ENCODE measurements around the gene TAS2R43. TPM values are rescaled to one million over a fixed set of nuclear protein-coding genes. Genes with fewer than 3 reads are reported as not detected.

Gene TAS2R43, protein sequence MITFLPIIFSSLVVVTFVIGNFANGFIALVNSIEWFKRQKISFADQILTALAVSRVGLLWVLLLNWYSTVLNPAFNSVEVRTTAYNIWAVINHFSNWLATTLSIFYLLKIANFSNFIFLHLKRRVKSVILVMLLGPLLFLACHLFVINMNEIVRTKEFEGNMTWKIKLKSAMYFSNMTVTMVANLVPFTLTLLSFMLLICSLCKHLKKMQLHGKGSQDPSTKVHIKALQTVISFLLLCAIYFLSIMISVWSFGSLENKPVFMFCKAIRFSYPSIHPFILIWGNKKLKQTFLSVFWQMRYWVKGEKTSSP
- total RNA-seq (2022; extraction: Qiagen RNA extraction; ENCODE audit: low read depth): not detected in 5 replicates

DNA sequence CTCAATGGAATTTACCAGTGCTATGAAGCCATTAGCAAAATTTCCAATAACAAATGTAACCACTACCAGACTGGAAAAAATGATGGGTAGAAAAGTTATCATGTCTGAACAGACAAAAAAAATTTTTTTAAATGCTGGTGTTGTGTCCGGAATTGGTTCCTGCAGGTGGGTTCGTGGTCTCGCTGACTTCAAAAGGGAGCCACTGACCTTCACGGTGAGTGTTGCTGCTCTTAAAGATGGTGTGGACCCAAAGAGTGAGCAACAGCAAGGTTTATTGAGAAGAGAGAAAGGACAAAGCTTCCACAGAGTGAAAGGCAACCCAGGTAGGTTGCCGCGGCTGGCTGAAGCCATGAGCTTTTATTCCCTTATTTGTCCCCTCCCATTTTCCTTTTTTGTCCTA, at the start of gene TAS2R43:
Gene TAS2R43 (minus strand): TSS at position 186 of the 400 bp plus-strand sequence. CDS start 84 bp downstream, at position 102.

DNA sequence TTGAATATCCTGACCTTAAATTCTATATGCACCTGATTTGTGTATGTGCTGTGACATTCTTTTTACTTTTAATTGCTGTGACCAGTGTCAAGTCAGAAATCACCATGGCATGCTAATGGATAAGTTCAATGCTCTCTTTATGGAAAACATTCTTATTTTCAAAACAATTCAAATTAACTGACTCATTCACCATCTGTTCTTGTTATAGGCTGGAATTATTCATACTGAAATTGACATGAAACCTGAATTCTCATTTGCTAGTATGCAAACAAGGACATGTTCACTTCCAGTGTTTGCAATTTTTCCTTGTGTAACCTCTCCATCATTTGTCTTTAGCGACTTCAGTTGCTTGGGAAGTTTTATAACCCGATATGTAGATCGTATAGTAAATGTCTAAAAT, 42.2 kb upstream of the TAS2R43 start, which contains the start of gene TAS2R30:
Gene TAS2R30 (minus strand): TSS at position 340 of the 400 bp plus-strand sequence. CDS start 400 bp downstream, outside the sequence.

DNA sequence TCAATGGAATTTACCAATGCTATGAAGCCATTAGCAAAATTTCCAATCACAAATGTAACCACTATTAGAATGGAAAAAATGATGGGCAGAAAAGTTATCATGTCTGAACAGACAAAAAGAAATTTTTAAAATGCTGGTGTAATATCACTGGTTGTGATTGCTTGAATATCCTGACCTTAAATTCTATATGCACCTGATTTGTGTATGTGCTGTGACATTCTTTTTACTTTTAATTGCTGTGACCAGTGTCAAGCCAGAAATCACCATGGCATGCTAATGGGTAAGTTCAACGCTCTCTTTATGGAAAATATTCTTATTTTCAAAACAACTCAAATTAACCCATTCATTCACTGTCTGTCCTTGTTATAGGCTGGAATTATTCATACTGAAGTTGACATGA, 29.9 kb downstream of the TAS2R43 start, which contains the start of gene TAS2R46:
Gene TAS2R46 (minus strand): TSS at position 101 of the 400 bp plus-strand sequence. CDS start 0 bp downstream, at position 101.

Other genes with a start within 250 kb of the TAS2R43 start
- gene PRR4, start 242.8 kb downstream of the TAS2R43 start, total RNA-seq (2022; extraction: Qiagen RNA extraction; ENCODE audit: low read depth): 1.5 to 4.3 TPM (median 3.3 TPM) in 5 replicates
- gene PRH1, start 208.1 kb downstream of the TAS2R43 start, total RNA-seq (2022; extraction: Qiagen RNA extraction; ENCODE audit: low read depth): 1.6 to 3.8 TPM (median 3.1 TPM) in 5 replicates
- gene TAS2R13, start 182.8 kb downstream of the TAS2R43 start, total RNA-seq (2022; extraction: Qiagen RNA extraction; ENCODE audit: low read depth): not detected in 5 replicates
- gene PRH2, start 163.1 kb downstream of the TAS2R43 start, total RNA-seq (2022; extraction: Qiagen RNA extraction; ENCODE audit: low read depth): 0.24 to 0.34 TPM (median 0.31 TPM) in 3 of 5 replicates, not detected in the others
- gene TAS2R14, start 153.1 kb downstream of the TAS2R43 start, total RNA-seq (2022; extraction: Qiagen RNA extraction; ENCODE audit: low read depth): 0.57 to 0.98 TPM (median 0.75 TPM) in 5 replicates
- not detected in 5 replicates for gene TAS2R50, start 105.4 kb downstream of the TAS2R43 start, total RNA-seq (2022; extraction: Qiagen RNA extraction; ENCODE audit: low read depth)
- 0.08 to 0.35 TPM (median 0.15 TPM) in 3 of 5 replicates, not detected in the others for gene TAS2R20, start 94.0 kb downstream of the TAS2R43 start, total RNA-seq (2022; extraction: Qiagen RNA extraction; ENCODE audit: low read depth)
- gene TAS2R19, start 69.7 kb downstream of the TAS2R43 start, total RNA-seq (2022; extraction: Qiagen RNA extraction; ENCODE audit: low read depth): 0.08 to 0.27 TPM (median 0.16 TPM) in 3 of 5 replicates, not detected in the others
- gene TAS2R31, start 60.9 kb downstream of the TAS2R43 start, total RNA-seq (2022; extraction: Qiagen RNA extraction; ENCODE audit: low read depth): 0.08 to 0.13 TPM in 2 of 5 replicates, not detected in the others
- gene TAS2R46, start 30.0 kb downstream of the TAS2R43 start, total RNA-seq (2022; extraction: Qiagen RNA extraction; ENCODE audit: low read depth): not detected in 5 replicates
- not detected in 5 replicates for gene TAS2R30, start 42.3 kb upstream of the TAS2R43 start, total RNA-seq (2022; extraction: Qiagen RNA extraction; ENCODE audit: low read depth)
- gene SMIM10L1, start 78.9 kb upstream of the TAS2R43 start, total RNA-seq (2022; extraction: Qiagen RNA extraction; ENCODE audit: low read depth): 8.1 to 9.0 TPM (median 8.7 TPM) in 5 replicates
- gene TAS2R42, start 94.6 kb upstream of the TAS2R43 start, total RNA-seq (2022; extraction: Qiagen RNA extraction; ENCODE audit: low read depth): not detected in 5 replicates
- not detected in 5 replicates for gene PRB3, start 177.4 kb upstream of the TAS2R43 start, total RNA-seq (2022; extraction: Qiagen RNA extraction; ENCODE audit: low read depth)
- not detected in 5 replicates for gene PRB4, start 218.1 kb upstream of the TAS2R43 start, total RNA-seq (2022; extraction: Qiagen RNA extraction; ENCODE audit: low read depth)

All from A549 treated with CpdA at 1 μM for 4 hours (cell line).